ENCODE data around the gene CMTM2.
"Not testable (repeated sequence)": the region's sequence is repeated elsewhere in the genome, so short reads cannot be mapped to it uniquely, and the experiment has no call there.

Gene CMTM2

DNA sequence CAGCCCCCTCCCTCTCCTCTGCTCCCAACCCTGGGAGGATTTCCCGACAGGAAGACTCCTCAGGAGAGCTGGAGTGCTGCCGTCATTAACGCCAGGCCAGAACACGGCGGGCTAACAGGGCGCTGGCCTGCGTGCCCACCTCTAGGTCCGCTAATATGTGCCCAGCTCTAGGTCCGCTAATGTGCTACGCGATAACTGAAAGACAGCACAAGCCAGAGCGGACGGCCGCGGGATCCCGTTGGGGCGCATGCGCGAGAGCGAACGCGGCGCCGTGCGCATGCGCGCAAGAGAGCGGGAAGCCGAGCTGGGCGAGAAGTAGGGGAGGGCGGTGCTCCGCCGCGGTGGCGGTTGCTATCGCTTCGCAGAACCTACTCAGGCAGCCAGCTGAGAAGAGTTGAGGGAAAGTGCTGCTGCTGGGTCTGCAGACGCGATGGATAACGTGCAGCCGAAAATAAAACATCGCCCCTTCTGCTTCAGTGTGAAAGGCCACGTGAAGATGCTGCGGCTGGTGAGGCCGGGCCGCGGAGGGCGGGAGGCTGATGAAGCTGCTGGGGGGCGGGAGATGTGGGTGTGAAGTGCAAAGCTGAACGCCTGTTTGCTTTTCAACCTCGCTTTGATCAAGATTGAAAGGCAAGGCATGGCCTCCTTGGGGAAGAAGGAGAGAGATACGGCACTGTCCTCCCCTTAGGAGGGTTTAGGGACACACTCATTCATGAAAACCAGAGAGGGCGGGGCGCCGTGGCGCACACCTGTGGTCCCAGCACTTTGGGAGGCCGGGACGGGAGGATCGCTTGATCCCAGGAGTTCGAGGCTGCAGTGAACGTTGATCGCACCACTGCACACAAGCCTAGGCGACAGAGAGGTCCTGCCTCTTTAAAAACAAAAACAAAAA is 26.7 kb upstream of the CMTM2 start, which contains the start of gene CKLF:
Gene CKLF, plus strand, starts transcription at position 291 of the 892 bp plus-strand sequence. Its CDS starts 140 bp downstream, at position 431.
- peak; percentile 68 to 74 for DNase-seq (ENCODE audit: low read depth in 2 of 2, low spot score in 1 of 2)

- DNase-seq (ENCODE audit: low read depth in 2 of 2, low spot score in 1 of 2), result no peak
Observed at GRCh38 chr16:66553223-66553622, 26.0 kb upstream of the CMTM2 start.

DNA sequence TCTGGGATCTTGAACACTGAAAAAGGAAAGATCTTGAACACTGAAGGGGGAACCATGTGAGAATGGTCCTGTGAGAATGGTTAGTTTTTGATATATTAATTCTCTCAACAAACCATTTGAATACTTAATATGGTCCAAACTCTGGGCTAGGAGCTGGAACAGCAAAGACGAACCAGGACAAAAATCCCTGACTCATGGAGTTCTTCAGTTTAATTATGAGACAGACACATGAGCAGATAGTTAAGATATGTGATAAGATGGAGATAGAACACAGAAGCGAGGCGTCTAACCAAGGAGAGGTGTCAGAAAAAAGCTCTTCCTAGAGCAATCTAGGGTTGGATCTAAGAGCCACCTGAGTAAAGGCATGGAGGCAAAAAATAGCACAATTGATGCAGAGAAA is 25.2 kb upstream of the CMTM2 start:
- DNase-seq (ENCODE audit: low read depth in 2 of 2, low spot score in 1 of 2), result no peak

DNA sequence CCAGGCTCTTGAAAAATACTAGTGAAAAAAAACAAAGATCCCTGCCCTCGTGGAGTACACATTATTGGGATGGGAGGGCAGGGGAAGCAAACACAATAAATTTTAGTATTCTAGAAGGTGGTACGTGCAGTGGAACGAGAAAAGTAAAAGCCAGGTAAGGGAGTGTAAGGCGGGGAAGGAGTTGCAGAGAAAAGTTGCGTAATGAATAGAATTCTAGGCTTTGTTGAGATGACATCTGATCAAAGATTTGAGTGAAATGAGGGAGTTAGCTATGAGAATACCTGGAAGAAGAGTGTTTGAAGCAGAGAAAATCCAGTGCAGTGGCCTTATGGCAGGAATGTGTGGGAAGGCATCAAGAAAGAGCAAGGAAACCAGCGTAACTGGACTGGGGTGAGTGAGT is 24.8 kb upstream of the CMTM2 start:
- no peak for DNase-seq (ENCODE audit: low read depth in 2 of 2, low spot score in 1 of 2)

DNA sequence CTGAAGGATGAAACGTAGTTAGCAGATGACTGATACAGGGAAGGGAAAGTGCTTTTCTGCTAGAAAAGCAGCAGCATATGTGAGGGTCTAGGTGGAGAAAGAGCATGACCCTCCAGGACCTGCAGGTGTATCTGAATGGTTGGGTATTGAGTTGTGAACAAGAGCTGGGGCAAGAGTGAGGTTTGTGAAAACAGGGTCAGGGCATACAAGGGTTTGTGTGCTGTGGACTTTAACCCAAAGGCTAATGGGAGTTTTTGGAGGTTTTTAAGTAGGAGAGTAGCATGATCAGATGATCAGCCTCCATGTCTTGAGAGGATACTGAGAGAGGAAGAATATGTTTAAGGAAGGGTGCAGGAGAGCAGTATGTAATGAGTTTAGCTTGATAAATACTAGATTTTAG is 19.2 kb upstream of the CMTM2 start:
- no peak for DNase-seq (ENCODE audit: low read depth in 2 of 2, low spot score in 1 of 2)

GRCh38 chr16:66561381-66562080 is 17.7 kb upstream of the CMTM2 start:
- no peak for DNase-seq (ENCODE audit: low read depth in 2 of 2, low spot score in 1 of 2)

DNA sequence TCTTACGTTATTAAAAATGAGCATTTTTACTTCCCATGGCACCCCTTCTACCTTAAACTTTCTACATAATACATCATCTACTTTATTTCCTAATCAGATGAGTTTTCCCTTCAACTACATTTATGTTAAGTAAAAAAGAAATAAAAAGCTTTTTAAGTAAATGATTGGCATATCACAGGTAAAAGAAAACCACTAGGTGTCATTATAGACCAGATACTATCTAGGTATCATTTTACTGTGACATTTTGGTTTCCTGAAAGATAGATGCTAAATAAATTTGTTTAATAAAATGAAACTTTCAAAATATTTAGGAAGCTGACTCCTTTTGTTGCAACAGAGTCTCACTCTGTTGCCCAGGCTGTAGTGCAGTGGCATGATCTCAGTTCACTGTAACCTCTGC is 16.9 kb upstream of the CMTM2 start:
- DNase-seq (ENCODE audit: low read depth in 2 of 2, low spot score in 1 of 2), result no peak

- no peak for DNase-seq (ENCODE audit: low read depth in 2 of 2, low spot score in 1 of 2)
Observed at GRCh38 chr16:66562986-66563385, 16.3 kb upstream of the CMTM2 start.

- no peak for DNase-seq (ENCODE audit: low read depth in 2 of 2, low spot score in 1 of 2)
Observed at GRCh38 chr16:66563574-66564334, 15.5 kb upstream of the CMTM2 start.

DNA sequence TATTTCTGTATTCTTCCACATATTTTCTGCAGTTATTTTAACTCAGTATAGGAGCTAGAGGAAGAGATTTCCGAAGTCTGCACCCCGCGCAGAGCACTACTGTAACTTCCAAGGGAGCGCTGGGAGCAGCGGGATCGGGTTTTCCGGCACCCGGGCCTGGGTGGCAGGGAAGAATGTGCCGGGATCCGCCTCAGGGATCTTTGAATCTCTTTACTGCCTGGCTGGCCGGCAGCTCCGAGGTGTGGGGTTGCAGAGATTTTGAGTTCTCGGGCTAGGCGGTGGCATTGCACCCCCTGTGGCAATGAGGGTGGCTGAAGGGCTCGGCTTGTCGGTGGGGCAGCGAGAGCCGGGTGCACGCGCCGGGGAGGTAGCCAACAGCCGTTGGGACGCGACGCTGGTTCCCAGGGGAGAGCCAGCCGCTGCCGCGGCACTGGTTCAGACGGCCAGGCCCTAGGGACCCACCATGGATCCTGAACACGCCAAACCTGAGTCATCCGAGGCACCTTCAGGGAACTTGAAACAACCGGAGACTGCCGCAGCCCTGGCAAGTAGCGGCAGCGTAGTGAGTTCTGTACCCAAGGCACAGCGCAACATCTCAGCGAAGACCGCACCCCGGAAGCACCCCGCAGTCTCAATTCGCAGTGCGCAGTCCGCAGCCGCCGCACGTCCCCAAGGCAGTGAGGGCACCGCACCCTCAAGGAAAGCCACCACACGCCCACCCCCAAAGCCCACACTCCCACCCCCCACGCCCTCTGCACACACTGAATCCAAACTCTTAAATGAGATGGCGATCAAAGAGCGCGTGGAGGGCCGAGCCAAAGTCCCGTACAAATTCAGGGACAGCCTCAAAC is 13.0 kb upstream of the CMTM2 start, which contains the start of gene CMTM1:
Gene CMTM1, plus strand, starts transcription at position 389 of the 851 bp plus-strand sequence. Its CDS starts 75 bp downstream, at position 464.
- DNase-seq (ENCODE audit: low read depth in 2 of 2, low spot score in 1 of 2), result no peak

DNA sequence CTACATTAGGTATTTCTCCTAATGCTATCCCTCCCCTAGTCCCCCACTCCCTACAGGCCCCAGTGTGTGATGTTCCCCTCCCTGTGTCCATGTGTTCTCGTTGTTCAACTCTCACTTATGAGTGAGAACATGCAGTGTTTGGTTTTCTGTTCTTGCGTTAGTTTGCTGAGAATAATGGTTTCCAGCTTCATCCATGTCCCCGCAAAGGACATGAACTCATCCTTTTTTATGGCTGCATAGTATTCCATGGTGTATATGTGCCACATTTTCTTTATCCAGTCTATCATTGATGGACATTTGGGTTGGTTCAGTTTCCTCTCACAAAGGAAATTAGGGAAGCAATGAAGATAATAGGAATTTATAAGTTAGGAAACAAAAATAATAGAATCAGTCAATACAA is 12.0 kb upstream of the CMTM2 start:
- not testable (repeated sequence) for DNase-seq (ENCODE audit: low read depth in 2 of 2, low spot score in 1 of 2)

DNA sequence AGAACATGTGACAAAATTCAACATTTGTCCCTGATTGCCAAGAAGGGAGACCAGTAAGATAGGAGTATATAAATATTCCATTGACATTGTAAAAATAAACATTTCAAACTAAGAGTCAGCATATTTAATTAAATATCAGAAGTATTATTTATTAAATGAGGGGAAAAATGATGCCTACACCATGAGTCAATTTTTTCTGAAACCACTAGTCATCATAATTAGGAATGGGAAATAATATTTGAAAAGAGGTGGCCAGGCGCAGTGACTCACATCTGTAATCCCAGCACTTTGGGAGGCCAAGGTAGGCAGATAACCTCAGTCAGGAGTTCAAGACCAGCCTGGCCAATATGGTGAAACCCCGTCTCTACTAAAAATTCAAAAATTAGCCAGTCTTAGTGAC is 10.9 kb upstream of the CMTM2 start:
- DNase-seq (ENCODE audit: low read depth in 2 of 2, low spot score in 1 of 2), result no peak

DNA sequence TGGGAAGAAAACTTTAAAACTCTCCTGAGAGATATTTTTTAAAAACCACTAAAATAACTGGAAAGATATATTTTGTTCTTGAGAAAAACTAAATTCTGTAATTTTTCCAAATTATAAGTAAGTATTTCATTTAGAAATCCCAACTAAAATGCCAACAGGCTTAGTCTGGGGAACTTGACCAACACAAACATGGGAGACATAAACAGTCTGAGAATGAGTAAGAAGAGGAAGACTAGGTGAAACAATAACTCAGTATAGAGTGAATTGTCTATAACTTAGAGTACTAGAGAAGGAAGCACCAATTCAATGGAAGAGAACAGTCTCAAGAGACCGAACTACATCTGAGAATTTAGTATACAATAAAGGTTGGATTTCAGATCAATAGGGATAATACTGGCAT is 10.1 kb upstream of the CMTM2 start:
- DNase-seq (ENCODE audit: low read depth in 2 of 2, low spot score in 1 of 2), result no peak

- no peak for DNase-seq (ENCODE audit: low read depth in 2 of 2, low spot score in 1 of 2)
Observed at GRCh38 chr16:66569827-66570405, 9.3 kb upstream of the CMTM2 start.

DNA sequence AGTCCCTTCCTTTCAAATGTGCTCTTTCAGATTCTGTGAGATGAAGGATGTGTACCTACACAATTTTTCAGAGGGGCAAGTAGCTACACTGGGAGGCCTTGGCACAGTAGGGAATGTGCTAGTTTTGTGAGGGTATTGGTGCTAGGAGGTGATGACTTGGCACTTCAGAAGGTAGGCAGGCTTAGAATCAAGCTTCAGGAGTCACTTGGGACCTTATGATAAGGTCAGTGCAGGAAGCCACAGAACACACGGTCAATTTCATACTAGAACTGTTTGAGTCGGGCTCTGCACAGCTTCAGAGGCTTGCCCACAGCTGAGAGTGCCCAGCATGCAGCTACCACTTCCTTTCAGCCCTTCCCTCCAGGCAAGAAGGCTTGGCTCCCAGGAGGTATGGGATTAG is 6.9 kb upstream of the CMTM2 start:
- DNase-seq (ENCODE audit: low read depth in 2 of 2, low spot score in 1 of 2), result no peak

DNA sequence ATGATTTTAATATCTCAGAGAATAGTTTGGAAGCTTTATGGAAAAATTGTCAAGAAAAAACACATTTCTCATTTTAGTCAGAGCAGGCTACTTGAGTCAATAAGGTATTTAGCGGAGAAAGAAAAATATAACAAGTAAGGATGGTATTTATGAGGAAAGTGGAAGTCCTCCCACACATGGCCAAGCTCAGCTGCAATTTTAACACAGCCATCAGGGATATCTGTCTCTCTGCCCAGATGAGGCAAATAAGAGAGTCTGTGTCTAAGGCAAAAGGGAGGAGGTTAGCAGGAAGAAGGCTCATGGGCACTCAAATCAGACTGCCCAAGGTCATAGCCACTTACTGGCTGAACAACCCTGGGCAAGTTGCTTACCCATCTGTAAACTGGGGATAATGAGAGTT is 5.2 kb upstream of the CMTM2 start:
- DNase-seq (ENCODE audit: low read depth in 2 of 2, low spot score in 1 of 2), result no peak

- DNase-seq (ENCODE audit: low read depth in 2 of 2, low spot score in 1 of 2), result no peak
Observed at GRCh38 chr16:66574531-66574930, 4.7 kb upstream of the CMTM2 start.

DNA sequence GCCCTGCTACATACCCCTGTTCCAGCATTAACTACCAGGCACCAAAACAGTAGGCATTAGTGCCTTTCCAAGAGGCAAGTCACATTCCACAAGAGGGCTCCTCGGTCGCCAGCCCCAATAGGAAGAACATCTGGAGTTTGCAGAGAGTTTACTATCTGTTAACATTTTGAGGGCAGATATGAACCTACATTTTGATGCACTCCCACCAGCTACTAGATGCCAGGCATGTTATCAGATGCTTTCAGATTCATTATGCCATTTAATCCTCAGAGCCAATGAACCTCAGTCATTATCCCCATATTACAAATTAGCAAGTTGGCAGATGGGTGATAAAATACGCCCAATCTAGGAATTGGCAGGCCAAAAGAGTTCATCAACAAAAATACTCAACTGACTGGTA is 4.2 kb upstream of the CMTM2 start:
- no peak for DNase-seq (ENCODE audit: low read depth in 2 of 2, low spot score in 1 of 2)

DNA sequence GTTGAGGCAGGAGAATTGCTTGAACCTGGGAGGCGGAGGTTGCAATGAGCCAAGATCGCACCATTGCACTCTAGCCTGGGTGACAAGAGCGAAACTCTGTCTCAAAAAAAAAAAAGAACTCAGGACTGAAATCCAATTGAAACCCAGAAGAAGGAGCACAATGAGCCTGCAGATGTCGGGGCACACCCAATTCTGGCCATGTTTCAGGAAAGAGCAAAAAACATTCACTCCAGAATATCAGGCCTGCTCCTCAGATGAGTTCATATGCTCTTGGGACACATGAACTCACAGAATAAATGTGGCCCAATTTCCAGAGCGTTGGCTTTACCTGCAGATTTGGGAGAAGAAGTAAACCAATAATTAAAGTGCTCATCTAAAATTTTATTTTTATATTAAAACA is 3.0 kb upstream of the CMTM2 start:
- DNase-seq (ENCODE audit: low read depth in 2 of 2, low spot score in 1 of 2), result no peak

DNA sequence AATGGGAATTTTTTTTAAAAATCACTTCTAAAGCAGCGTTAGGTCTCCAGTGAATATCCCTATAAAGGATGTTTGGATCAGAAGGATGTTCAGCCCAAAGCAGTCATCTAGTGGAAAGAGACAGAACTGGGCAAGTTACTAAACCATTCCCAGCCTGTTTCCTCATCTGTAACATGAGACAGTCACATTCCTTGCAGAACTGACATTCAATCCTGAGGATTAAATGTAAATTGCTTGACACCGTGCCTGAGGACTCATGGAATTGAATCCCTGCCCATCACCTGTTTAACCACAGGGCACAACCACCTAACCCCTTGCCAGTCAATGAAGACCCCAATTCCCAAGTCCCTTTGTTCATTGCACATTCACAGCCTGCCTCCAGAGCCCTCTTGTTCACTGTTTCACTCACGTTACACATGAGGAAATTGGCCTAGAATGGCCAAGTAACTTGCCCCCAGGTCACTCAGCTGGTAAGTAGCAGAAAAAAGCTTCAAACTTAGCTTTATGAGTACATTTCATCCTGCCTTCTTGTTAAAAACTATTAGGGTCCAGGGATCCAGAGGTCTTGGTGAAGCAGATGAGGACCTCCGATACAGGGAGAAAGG is 1.4 kb downstream of the CMTM2 start:
- no peak for DNase-seq (ENCODE audit: low read depth in 2 of 2, low spot score in 1 of 2)
